Midbrain (tissue), 1 donor: ENCODE results near the gene CRELD2.

Source experiments
- DNase-seq: peaks from one replicate; lab custom pipeline; 2025; lab: John Stamatoyannopoulos, UW

Gene CRELD2

DNA sequence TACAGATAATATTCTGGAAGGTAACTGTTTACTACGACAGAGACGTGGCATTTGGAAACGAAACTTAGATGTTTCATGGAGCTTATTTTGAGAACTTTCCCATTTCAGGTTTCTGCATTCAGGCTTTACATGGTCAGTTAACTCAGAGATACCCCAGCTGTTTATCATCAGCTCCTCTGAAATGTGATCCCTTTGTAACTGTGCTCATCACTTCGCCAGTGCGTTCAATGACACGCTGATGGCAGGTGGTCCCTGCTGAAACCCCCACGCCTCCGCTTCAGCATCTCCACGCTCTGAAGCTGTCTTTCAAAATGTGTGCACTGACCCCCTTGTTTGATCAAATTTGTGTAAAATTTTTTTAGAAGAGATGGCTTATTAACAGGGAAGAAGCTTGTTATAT lies 30.7 kb upstream of the CRELD2 start:
- DNase-seq, result no peak

DNA sequence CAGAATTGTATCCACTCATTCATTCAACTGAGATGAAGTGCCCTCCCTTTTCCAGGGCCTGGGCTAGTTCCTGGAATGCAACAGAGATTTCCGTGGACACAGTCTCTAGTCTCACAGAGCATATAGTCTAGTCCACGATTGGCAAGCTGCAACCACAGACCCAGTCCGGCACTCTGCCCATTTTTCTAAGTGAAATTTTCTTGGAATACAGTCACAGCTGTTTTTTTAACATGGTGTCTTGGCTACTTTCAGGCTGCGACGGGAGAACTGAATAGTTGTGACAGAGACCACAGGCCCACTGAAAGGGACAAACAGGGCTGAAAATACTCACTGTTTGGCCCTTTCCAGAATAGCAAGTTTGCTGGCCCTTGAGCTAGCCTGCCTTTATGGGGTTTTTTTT lies 29.4 kb upstream of the CRELD2 start:
- DNase-seq, result peak; percentile 50

DNA sequence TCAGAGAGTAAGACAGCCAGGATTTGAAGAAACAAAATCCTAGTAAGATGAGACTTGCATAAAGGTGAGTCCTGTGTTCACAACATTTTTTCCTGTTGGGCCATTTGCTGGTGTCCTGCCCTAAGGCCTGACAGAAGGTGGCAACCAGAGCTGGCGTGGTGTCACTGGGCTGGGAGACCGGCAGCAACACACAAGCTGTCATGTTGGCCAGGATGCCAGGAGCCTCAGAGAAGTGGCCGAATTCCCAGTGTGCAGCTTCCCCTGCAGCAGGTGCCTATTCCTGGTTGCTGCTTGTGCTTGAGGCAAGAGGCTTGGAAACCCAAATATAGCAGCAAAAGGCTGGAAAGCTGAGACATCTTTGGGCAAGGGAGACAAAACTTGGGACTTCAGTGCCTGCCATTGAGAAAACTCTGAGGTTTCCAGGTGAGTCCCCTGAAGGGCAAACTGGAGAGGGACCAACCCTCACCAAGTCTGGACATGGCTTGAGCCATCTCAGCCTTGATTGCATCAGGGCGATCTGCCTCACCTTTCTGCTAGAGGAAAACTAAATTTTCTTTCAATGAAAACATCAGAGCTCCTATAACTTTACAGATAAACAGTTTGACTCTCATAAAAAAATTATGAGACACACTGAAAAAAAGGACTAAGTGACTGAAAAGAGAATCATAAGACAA lies 26.1 kb upstream of the CRELD2 start:
- no peak for DNase-seq

DNA sequence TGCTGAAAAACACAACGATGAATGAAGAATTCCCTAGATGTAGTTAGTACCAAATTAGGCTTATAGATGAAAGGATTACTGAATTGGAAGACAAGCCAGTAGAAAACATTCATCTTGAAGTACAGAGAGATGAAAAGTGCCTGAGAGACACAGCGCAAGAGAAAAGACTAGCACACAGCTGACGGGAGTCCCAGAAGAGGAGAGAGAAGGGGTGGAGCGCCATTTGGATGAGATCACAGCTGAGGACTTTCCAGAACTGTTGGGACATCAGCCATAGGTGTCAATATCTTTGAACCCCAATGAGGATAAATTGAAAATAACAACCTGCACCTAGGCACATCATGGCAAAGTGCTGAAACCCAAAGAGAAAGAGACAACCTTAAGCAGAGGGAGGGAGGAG lies 25.4 kb upstream of the CRELD2 start:
- DNase-seq, result no peak

DNA sequence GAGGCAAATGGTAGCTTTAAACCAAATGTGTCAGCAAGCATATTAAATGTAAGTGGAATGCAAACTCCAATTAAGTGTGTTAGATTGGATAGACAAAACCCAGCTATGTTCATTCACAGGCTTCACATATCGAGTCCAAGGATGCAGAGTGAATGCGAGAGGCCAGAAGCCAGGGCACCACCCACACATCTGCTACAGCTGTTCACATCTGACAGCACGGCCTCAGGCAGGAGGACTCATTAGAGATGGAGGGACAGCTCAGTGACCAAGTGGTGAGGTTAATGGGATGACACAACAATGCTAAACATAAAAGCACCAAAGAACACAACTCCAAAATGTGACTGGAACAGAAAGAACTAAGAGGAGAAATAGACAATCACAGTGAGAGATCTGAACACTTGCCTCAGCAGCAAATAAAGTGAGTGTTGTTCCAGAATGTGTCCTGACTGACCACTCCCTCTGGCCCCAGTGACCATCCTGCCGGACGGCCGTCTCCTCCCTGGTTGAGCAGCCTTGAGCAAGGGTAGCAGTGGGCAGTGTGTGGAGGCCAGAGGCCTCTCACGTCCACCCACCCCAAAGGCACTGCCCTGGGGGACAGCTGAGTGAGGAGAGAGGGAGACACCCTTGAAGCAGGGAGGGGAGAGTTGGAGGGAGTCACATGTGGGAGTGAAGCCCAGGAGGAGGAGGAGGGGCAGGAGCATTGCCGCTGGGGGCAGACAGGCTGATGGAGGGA lies 23.9 kb upstream of the CRELD2 start:
- DNase-seq, result no peak

DNA sequence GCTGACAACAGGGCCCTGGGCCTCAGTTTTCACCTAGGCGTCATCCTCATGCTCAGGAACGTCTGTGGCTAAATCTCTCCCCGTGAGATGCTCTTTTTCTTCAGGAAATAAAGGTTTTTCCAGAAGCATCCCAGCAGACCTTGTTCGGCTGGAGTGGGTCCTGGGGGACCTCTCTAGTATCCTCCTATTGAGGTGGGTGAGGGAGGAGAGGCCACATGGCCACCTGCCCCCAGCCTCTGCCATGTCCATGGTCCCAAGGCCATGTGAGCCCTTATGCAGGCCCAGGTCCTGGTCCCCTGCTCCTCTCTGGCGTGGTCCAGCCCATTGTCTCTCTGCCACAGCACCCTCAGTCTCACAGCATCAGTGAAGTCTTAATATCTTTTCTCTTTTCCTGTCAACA lies 22.2 kb upstream of the CRELD2 start:
- DNase-seq, result no peak

DNA sequence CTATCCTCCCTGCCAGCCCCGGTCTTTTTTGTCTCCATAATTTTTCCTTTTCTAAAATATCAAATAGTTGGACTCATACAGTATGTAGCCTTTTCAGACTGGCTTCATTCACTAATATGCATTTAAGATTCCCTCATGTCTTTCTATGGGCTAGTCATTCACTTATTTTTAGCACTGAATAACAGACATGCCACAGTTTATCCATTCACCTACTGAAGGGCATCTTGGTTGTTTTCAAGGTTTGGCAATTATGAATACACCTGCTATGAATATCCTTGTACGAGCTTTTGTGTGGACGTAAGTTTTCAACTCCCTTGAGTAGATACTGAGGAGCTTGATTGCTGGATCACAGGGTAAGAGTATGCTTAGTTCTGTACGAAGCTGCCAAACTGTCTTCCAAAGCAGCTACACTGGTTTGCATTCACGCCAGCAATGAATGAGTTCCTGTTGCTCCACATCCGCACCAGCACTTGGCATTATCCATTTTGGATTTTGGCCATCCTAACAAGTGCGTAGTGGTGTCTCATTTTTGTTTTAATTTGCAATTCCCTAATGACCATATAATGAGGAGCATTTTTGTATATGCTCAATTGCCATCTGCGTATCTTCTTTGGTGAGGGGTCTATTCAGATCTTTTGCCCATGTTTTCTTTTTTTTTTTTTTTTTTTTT lies 21.3 kb upstream of the CRELD2 start:
- DNase-seq, result no peak

DNA sequence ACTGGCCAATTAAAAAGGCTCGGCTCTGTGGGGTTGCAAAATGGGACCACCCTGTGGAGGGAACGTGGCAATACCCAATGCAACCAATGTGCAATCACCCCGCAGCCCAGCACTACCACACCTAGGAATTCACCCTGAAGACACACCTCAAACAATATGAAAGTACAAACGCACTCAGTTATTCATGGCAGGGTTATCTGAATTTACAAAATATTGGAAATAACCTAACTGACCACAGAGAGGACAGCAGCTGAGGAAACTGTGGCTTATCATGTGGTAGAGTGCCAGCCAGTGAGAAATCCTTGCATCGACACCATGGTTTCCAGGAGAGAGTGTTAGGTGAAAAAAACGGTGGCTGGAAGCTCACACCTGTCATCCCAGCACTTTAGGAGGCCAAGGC lies 18.9 kb upstream of the CRELD2 start:
- DNase-seq, result no peak

DNA sequence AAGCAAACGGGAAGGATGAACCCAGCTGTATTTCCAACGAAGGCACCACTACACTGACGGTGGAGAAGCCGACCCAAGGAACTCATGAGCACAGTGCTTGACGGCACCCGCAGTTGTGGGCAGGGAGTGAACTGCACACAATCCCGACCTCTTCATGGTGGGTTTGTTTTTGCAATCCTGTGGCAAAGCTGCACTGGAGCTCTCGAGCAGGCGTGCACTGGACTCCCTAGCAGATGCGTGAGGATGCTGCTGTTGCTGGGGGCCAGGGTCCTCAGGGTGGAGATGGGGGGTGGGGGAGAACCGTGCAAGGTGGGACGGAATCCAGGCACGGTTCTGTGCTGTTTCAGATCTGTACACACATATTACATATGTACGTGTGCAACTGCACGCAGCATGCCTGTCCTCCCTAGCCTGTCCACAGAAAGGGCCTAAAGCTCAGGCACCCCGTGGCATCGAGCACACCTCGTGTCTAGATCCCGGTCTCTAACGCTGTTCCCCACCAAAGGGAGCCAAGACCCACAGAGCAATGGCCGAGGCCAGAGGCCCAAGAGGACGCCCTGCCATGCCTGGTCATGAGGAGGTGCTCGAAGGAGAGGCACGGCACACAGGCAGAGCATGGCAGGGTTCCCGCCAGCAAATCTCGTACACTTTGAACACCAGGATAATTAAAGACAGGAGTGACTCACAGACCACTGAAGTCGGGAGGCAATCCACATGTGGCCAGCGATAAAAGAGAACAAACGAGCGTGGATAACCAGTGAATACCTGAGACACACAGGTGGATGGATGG lies 17.8 kb upstream of the CRELD2 start:
- DNase-seq, result no peak

DNA sequence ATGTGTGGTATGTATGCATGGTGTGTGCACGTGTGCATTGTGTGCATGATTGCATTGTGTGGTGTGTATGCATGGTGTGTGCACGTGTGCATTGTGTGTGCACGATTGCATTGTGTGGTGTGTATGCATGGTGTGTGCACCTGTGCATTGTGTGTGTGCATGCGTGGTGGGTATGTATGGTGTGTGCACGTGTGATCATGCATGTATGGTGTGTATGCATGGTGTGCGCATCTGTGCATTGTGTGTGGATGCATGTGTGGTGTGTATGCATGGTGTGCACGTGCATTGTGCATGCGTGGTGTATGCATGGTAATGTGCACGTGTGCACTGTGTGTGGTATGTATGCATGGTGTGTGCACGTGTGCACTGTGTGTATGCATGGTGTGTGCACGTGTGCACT lies 17.0 kb upstream of the CRELD2 start:
- no peak for DNase-seq

DNA sequence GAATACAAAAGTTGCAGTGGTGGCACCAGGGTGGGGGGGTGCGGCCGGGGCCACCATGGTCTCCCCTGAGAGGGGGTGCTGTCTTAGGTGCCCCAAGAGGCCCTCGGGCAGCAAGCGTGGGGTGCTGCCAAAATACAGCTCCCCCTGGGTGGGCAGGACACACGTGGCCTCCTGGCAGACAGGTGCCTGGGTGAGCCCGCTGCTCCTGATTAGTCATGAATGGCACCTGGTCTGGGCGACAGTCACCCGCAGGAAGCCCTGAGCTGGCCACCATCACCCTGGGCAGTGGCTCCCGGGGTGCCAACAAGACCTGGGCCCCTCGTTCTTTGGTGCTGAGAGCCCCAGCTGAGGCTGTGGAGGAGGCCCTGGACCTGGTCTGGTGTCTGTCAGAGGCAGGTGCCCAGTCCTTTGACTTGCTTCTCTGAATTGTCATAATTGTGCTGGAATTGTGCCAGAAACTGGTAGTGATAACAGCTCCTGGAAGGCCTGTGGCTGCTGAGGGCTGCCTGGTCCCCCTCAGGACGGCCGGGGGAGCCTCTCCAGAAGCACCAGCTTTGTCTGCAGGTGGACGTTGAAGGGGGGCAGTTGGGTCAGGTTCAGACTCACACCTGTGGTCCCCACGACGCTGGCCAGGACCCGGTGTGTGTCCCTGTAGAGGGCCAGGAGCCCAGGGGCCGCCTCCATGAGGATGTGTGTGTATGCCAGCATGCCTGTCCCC lies 15.0 kb upstream of the CRELD2 start:
- no peak for DNase-seq

DNA sequence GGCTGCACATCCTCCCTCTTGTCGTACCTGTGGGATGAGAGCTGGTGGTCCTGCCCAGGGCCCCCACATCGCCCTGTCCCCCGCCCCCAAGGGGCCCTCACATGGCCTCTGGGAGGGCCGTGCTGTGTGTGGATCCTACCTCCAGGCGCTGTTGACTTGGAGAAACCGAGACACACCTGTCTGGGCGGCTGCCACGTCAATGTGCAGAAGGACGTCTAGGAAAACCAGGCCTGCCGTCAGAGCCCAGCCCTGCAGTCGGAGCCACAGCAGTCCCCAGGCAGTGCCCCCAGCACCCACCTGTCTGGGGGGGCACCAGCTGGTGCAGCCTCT lies 14.4 kb upstream of the CRELD2 start:
- no peak for DNase-seq

DNA sequence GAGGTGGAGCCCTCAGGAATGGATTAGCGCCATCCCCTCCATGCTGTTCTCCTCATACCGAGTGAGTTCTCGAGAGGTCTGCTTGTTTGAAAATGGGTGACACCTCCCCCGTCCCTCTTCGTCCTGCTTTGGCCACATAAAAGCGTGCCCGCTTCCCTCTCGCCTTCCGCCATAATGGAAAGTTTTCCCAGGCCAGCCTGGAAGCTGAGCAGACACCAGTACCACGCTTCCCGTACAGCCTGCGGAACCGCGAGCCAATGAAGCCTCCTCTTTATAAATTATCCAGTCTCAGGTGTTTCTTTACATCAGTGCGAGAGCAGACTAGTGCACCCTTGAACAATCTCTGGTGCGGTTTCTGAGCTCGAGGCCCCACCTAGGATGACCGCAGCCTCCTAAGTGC lies 13.0 kb upstream of the CRELD2 start:
- DNase-seq, result no peak

DNA sequence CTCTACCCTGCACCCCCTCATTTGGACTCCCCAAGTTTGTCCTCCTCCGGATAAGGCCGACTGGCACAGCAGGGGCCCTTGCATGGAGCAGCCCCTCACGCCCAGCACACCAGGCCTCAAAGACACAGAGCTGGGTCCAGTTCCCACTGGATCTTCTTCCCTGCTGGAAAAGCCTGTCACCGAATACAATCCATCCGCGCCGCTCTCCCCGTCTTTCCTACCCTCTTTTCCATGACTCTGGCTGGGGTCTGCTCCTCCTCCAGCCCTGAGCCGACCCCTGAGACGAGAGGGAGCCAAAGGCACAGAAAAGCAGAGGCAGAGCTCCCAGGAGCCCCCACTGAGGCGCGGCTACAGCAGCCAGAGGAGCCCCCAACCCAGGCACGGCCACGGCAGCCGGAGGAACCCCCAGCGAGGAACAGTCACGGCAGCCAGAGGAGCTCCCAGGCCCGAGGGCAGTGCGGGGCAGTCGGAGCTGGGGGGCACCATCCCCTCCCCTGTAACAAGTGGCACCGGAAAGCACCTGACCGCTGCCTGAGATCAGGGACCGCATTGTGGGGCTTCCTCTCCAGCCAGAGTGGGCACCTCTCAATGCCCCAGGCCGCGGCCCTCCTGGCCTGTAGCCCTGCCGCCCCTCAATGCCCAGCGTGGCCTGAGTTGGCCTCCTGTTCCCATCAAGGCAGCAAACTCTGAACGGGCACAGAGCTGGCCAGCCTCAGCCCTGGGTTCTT lies 12.2 kb upstream of the CRELD2 start:
- DNase-seq, result no peak

DNA sequence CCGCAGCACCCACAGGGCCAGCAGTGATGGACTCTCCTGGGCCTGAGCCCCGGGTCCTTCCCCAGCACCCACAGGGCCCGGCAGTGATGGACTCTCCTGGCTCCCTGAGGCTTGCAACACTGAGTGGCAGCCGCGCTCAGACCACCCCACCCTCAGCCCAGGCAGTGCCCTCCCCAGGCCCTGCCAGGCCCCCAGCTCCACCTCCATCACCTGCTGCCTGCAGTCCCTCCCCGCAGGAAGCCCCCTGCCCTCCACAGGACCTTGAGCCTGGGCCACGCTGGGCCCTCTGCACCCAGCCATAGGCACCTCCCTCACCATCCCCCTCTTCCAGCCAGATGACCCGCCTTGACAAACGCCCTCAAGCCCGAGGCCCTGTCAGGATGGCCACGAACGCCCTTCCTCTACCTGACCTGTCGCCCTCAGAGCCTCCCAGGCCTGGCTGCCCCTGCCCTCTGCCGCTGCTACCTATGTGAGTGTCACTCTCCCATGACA lies 11.6 kb upstream of the CRELD2 start:
- DNase-seq, result no peak

DNA sequence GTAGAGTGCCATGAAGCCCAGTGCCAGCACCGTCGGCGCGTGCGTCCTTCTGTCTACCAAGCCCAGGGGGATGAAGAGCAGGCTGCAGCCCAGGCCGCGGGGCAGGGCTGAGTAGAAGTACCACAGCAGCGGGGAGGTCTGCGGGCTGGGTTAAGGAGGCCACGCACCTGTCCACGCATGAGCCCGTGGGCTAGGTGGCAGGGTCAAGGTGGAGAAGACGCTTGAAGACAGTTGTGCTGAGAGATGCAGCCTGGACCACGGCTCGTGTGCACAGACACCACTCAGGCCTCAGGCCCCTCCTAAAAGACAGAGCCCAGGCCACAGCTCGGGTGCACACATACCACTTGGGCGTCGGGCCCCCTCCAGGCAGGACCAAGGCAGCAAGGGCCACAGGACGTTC lies 10.6 kb upstream of the CRELD2 start:
- no peak for DNase-seq

DNA sequence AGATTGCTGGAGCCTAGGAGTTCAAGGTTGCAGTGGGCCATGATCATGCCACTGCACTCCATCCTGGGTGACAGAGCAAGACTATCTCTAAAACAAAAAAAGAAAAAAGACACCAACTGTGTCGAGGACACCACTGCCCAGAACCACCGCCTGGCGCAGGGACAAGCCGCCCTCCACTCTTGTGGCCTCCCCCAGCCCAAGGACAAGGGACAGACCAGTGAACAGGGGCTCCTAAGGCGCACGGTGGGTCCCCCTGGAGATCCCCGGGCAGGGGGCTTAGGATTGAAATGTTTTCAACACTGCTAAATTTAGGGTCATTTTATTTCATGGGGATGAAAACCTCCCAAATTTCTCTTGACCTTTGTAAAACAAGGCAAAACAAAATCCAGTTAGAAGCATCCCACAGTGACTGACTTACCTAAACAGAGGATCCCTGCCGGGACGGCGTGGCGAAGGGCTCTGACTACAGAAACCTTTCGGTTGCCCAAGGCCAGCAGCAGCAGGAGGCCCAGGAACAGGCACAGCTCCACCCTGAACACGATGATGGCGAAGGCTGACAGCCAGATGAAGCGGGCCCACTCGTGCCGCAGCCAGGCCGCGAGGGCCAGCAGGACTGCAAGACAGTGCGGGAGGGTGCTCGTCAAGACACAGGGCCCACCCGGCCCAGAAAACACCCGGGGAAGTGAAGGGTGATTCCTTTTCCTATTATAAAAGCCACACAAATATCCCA lies 8.8 kb upstream of the CRELD2 start:
- DNase-seq, result no peak

DNA sequence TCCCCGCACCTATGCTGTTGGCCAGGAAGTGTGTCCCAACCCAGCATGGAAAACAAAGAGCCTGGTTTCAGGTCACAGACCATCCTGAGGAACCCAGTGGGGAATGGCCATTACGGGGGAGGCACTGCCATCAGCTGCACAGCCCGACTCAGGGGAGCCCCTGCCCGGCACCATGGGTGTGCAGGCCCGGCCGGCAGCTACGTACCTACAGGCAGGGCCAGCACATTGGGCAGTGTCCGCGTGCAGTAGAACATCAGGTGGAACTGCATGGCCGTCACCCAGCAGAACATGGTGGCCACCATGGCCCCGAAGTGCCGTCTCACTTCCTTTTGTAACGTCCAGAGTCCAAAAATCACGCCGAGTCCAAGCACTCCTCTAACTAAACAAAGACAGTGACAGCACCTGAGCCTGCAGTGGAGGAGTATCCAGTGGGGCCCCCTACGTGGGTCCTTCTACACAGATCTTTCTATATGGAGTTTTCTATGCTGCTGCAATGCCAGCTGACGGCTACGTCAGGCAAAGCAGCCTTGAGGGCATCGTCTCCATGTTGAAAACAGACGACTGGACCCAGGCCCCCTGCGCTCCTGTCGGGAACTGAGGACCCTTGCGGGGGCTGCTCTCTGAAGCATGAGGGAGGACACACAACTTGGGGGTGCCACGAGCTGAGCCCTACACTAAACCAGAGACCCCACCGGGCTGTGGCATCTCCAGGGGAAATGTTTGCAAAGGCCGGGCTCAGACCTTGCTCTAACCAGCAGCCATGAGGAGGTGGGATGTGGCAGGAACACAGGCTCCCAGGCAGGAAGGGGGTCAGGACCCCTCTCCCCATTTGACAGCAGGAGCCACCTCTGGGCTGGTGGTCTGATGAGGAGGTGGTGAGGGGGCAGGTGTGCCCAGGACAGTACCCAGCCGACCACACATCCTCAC lies 7.9 kb upstream of the CRELD2 start:
- DNase-seq, result no peak

DNA sequence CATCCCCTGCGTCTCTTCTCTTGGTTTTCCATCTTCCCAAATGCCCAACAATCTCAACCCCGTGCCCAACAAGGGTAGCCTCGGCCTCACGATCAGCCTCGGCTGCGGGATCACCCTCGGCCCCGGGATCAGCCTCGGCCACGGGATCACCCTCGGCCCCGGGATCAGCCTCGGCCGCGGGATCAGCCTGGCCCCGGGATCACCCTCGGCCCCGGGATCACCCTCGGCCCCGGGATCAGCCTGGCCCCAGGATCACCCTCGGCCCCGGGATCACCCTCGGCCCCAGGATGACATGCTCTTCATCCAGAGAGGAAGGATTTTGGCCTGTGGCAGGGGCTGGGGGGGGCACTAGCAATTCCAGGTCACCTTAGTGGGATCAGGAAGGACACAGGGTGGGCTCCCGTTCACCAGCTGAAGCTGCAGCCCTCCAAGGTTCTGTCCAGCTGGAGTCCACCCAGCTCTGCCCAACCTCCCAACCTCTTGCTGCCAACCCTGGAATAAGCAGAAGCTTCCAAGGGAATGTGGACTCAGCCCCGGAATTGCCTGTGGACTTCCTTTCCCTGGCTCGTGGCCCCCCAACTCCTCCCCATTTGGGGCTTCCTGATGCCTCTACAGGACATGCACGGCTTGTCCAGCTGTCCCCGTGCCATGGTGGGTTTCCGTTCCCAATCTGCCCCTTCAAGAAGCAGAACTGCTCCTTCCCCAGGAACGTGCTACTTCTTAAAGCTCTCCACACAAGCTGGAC lies 6.4 kb upstream of the CRELD2 start:
- DNase-seq, result no peak
